Testis (tissue), 3 donors: Measurements from ENCODE around the gene SLC16A10. TPM values are rescaled to one million over a fixed set of nuclear protein-coding genes. Genes with fewer than 3 reads are reported as not detected.

ENCODE experiments used
- DNase-seq: peaks from one replicate; pipeline ENCODE4 v3.0.0-alpha.2; 2019
- H3K27ac ChIP-seq, 2 donors: fragments of 200-600 bp; sonication (generic); one replicate each; pipeline ENCODE4 v1.5.1; 2019
- H3K27me3 ChIP-seq: fragments of 200-600 bp; sonication (generic); one replicate; pipeline ENCODE4 v1.5.1; 2019
- H3K36me3 ChIP-seq: fragments of 200-600 bp; sonication (generic); one replicate; pipeline ENCODE4 v1.5.1; 2017; ENCODE audit warnings: low read depth; ENCODE audit errors: missing control alignments
- H3K4me1 ChIP-seq: fragments of 200-600 bp; sonication (generic); one replicate; pipeline ENCODE4 v1.5.1; 2019
- H3K4me3 ChIP-seq, 2 donors: fragments of 200-600 bp; sonication (generic); one replicate each; pipeline ENCODE4 v1.5.1; 2017 to 2019
- H3K9me3 ChIP-seq: fragments of 200-600 bp; sonication (generic); one replicate; pipeline ENCODE4 v1.5.1; 2017
- POLR2A ChIP-seq: fragments of 450-650 bp; IDR thresholded peaks from one replicate; pipeline ENCODE4 v1.6.1; 2017; ENCODE audit warnings: antibody characterized with exemption, mild to moderate bottlenecking, moderate library complexity
- WGBS, 2 donors: methylation state at CpG; one replicate each; pipeline ENCODE4 v1.1.5; 2018; 5-methylcytosine and 5-hydroxymethylcytosine counted together
- intact Hi-C: fragments of 100-400 bp; cut with DNase I; formaldehyde crosslinking; loops from one replicate; pipeline ENCODE4 v1.15.1; 2023; ENCODE audit warnings: low total_unique reads
- polyA plus RNA-seq: library from polyadenylated mRNA; stranded (reverse); fragments of 350-450 nt; fragmentation: Illumina TruSeq; extraction: RNeasy Lipid Tissue Mini Kit (QIAGEN cat#74804); gene quantifications from one replicate; pipeline ENCODE4 v1.2.3, GENCODE V29; 2014; ENCODE audit warnings: low read depth, low replicate concordance; ENCODE audit not compliant: insufficient read depth
- total RNA-seq, 2 donors: library from RNA; depleted of rRNA; stranded (reverse); fragments of >200 nt; gene quantifications; one replicate each; pipeline ENCODE4 v1.2.3, GENCODE V29; 2016
- TF ChIP-seq, protein P1 (sequence below), 3 experiments: fragments of 450-650 bp in 2 of 3; fragments of 200-600 bp in 1 of 3; sonication (generic) in 1 of 3; IDR thresholded peaks; one replicate each; pipeline ENCODE4 v1.5.1; 2016 to 2019; ENCODE audit warnings: antibody characterized with exemption in 3 of 3, mild to moderate bottlenecking in 2 of 3, moderate library complexity in 1 of 3

The SLC16A10 gene
- total and polyA plus RNA-seq, 3 donors from 2014 or later = 9.0 to 16.9 (median 12.0) TPM

DNA sequence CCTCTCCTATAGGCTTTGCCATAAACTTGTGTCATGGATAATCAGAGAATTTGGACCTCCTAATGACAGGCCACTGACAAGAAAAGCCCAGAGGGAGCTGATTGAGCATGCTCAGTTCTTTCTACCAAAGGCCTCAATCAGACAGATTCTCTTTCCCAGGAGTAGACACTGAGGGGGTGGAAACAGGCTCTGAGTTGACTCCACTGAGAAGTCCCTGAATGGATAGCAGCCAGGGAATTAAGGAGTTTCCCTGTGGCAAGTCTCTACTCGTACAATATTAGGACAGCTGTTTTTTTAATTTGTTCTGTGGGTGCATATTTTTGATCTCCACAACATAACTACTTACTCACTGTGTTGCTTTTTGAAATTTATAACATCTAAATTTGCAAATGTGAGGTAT lies 63.3 kb downstream of the SLC16A10 start:
- Histone ChIP-seq H3K4me1 (no peaks in the 10 kb centered on the region), H3K27ac (no peak overlapping the region), H3K4me3 (no peak overlapping the region), H3K27me3 (no peaks in the 10 kb centered on the region), H3K36me3 (no peaks in the 10 kb centered on the region), H3K9me3 (no peaks in the 10 kb centered on the region)
- no peak for DNase-seq
- WGBS, 2 donors = 38 to 51% methylated on average over 1 of the region's 1 CpG
- intact Hi-C loops = no loop called here
- TF ChIP-seq POLR2A = no peak
- TF ChIP-seq, protein P1, sequence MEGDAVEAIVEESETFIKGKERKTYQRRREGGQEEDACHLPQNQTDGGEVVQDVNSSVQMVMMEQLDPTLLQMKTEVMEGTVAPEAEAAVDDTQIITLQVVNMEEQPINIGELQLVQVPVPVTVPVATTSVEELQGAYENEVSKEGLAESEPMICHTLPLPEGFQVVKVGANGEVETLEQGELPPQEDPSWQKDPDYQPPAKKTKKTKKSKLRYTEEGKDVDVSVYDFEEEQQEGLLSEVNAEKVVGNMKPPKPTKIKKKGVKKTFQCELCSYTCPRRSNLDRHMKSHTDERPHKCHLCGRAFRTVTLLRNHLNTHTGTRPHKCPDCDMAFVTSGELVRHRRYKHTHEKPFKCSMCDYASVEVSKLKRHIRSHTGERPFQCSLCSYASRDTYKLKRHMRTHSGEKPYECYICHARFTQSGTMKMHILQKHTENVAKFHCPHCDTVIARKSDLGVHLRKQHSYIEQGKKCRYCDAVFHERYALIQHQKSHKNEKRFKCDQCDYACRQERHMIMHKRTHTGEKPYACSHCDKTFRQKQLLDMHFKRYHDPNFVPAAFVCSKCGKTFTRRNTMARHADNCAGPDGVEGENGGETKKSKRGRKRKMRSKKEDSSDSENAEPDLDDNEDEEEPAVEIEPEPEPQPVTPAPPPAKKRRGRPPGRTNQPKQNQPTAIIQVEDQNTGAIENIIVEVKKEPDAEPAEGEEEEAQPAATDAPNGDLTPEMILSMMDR (IDR thresholded peaks at IDR 0.05) = no peak

- Histone ChIP-seq H3K4me3 (no peak overlapping the region), H3K36me3 (no peaks in the 10 kb centered on the region), H3K4me1 (no peaks in the 10 kb centered on the region), H3K27me3 (no peaks in the 10 kb centered on the region), H3K9me3 (no peaks in the 10 kb centered on the region), H3K27ac (no peak overlapping the region)
- DNase-seq = no peak
- 86 to 87% methylated on average over 4 of the region's 4 CpGs for WGBS, 2 donors
- TF ChIP-seq, protein P1 (IDR thresholded peaks at IDR 0.05) = no peak
- no peak for TF ChIP-seq POLR2A
- intact Hi-C loops = no loop called here
These were observed 67.7 kb downstream of the SLC16A10 start for GRCh38 chr6:111154981-111155380.

DNA sequence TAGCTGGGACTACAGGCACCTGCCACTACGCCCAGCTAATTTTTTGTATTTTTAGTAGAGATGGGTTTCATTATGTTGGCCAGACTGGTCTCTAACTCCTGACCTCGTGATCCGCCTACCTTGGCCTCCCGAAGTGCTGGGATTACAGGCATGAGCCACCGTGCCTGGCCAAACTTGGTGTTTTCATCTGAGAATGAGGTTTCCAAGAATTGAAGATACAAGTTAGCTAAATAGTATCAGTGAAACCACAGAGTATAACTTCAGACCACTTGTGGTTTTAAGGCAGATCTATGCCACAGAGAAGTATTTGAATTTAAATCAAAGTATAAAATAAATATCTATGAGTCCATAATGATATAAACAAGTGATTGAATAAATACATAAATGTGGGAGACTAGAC lies 70.1 kb downstream of the SLC16A10 start:
- H3K4me3 ChIP-seq = no peak overlapping the region
- DNase-seq = no peak
- intact Hi-C loops = no loop called here
- no peaks in the 10 kb centered on the region for H3K36me3 ChIP-seq
- no peaks in the 10 kb centered on the region for H3K27me3 ChIP-seq
- H3K9me3 ChIP-seq = no peaks in the 10 kb centered on the region
- no peak overlapping the region for H3K27ac ChIP-seq
- no peaks in the 10 kb centered on the region for H3K4me1 ChIP-seq
- 91% methylated on average over 5 of the region's 5 CpGs for WGBS, 2 donors
- TF ChIP-seq POLR2A = no peak
- TF ChIP-seq, protein P1 (IDR thresholded peaks at IDR 0.05) = no peak

DNA sequence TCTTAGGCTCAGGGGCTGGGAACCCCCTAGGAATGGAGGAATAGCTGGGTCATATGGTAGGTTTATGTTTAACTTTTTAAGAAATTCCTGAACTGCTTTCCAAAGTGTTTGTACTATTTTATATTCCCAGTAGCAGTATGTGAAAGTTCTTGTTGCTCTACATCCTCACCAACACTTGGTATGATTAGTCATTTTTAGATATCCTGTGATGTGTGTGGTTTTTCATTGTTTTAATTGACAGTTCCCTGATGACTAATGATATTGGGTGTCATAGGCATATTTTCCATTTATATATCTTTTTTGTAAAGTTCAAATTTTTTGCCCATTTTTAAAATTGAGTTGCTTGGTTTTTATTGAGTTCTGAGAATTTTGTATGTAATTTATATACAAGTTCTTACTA lies 72.3 kb downstream of the SLC16A10 start:
- intact Hi-C loops = no loop called here
- no peak for TF ChIP-seq POLR2A
- TF ChIP-seq, protein P1 (IDR thresholded peaks at IDR 0.05) = no peak
- Histone ChIP-seq H3K27me3 (no peaks in the 10 kb centered on the region), H3K4me1 (no peaks in the 10 kb centered on the region), H3K36me3 (no peaks in the 10 kb centered on the region), H3K27ac (no peak overlapping the region), H3K9me3 (no peaks in the 10 kb centered on the region), H3K4me3 (no peak overlapping the region)
- DNase-seq = no peak

DNA sequence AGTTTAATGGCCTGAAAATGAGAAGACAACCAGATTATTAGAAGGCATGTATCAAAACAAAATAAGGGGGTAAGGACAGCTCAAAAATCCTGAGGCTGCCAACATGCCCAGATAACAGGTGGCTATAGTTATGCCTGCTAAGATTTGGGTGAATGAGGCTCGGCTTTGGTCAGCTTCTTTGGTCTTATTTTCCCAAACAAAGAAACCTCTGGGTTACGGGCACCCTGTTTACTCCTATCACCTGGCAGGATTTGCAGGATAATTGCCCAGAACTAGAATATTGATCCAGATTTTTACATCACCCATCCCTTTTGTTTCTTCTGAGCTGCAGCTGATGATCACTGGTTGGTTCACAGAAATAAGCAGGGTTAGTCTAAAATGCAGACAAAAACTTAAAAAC lies 74.3 kb downstream of the SLC16A10 start:
- intact Hi-C loops = no loop called here
- H3K4me1 ChIP-seq = no peaks in the 10 kb centered on the region
- H3K36me3 ChIP-seq = no peaks in the 10 kb centered on the region
- no peaks in the 10 kb centered on the region for H3K9me3 ChIP-seq
- no peak for TF ChIP-seq POLR2A
- TF ChIP-seq, protein P1 (IDR thresholded peaks at IDR 0.05) = no peak
- H3K27ac ChIP-seq = no peak overlapping the region
- H3K27me3 ChIP-seq = no peaks in the 10 kb centered on the region
- DNase-seq = no peak
- WGBS, 2 donors = 93 to 96% methylated on average over 2 of the region's 2 CpGs
- H3K4me3 ChIP-seq = no peak overlapping the region
